Prostate gland (tissue), 2 donors: ENCODE data around the gene PLPP1.

Experiments
- POLR2AphosphoS5 ChIP-seq: sonication (generic); formaldehyde crosslinking; IDR thresholded peaks from one replicate; pipeline ENCODE4 v1.6.1; 2017; ENCODE audit warnings: antibody characterized with exemption
- TF ChIP-seq, protein P1 (sequence below), 4 experiments: fragments of 200-600 bp in 2 of 4; fragments of 450-650 bp in 2 of 4; sonication (generic) in 2 of 4; IDR thresholded peaks; 1 replicate in 3 of 4; 2 replicates in 1 of 4; pipeline ENCODE4 v1.5.1; 2016 to 2019; ENCODE audit warnings: antibody characterized with exemption in 4 of 4, mild to moderate bottlenecking in 2 of 4, moderate library complexity in 2 of 4

DNA sequence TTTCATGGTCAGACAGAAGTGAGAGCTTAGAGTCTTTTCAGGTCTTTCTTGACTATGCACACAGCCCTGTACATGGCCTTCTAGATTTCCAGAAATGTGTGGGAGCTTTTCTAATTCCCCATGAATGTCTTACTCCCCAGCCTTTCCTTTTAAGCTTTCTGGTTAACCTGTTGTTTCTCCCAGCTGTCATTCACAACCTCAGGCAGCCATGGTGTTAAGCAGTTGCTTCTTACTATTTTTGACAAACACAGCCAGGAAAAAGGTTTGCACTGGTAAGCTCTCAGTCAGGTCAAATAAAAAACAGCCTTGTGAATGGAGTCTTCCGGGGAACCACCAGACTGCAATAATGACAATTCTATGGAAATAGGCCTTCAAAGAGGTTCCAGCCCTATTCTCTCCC, 142.1 kb downstream of the PLPP1 start:
- TF ChIP-seq, protein P1, sequence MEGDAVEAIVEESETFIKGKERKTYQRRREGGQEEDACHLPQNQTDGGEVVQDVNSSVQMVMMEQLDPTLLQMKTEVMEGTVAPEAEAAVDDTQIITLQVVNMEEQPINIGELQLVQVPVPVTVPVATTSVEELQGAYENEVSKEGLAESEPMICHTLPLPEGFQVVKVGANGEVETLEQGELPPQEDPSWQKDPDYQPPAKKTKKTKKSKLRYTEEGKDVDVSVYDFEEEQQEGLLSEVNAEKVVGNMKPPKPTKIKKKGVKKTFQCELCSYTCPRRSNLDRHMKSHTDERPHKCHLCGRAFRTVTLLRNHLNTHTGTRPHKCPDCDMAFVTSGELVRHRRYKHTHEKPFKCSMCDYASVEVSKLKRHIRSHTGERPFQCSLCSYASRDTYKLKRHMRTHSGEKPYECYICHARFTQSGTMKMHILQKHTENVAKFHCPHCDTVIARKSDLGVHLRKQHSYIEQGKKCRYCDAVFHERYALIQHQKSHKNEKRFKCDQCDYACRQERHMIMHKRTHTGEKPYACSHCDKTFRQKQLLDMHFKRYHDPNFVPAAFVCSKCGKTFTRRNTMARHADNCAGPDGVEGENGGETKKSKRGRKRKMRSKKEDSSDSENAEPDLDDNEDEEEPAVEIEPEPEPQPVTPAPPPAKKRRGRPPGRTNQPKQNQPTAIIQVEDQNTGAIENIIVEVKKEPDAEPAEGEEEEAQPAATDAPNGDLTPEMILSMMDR (IDR thresholded peaks at IDR 0.05): no peak
- no peak for TF ChIP-seq POLR2AphosphoS5
